Tibial nerve (tissue), 4 donors: Measurements from ENCODE around the gene COL1A1.

ENCODE experiments used
- CTCF ChIP-seq, 5 experiments: fragments of 200-600 bp in 3 of 5; fragments of 450-650 bp in 2 of 5; sonication (generic) in 3 of 5; IDR thresholded peaks; one replicate each; pipeline ENCODE4 v1.5.1; 2016 to 2019; ENCODE audit warnings: antibody characterized with exemption in 5 of 5, mild to moderate bottlenecking in 3 of 5, moderate library complexity in 2 of 5
- EP300 ChIP-seq, 2 donors: sonication (generic); formaldehyde crosslinking; IDR thresholded peaks; one replicate each; pipeline ENCODE4 v1.6.1; 2017; ENCODE audit warnings: antibody characterized with exemption in 2 of 2, mild to moderate bottlenecking in 1 of 2
- POLR2A ChIP-seq, 2 donors: fragments of 450-650 bp; IDR thresholded peaks; one replicate each; pipeline ENCODE4 v1.6.1; 2017; ENCODE audit warnings: antibody characterized with exemption in 2 of 2, mild to moderate bottlenecking in 2 of 2, moderate library complexity in 2 of 2

DNA sequence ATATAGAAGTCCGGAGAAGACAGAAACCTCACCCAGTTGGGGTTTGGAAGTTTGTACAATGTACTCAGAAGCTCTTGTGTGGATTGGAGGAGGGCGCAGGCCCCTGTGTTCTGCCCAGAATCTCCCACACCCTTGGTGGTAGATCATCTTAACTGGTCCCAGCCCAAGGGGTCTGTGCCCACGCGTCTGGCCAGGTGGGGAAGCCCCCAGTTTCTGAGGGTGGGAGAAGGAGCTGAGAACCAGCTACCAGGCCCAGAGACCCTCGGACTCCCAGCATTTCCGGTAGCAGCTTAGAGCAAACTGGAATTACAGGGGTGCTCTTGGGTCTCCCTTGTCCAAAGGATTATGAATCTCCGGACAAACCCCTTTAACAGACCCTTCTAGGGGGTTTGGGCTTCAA is 48.7 kb downstream of the COL1A1 start:
- TF ChIP-seq CTCF (IDR thresholded peaks at IDR 0.05) (no peak), POLR2A (IDR thresholded peaks at IDR 0.05) (no peak), EP300 (IDR thresholded peaks at IDR 0.05) (no peak)
